Stimulated activated CD4-positive, alpha-beta T cell treated with anti-CD3 and anti-CD28 coated beads, Interleukin-12 subunit alpha, Interleukin-12 subunit beta, amount 100 ng/mL, for 24 hours (primary cell): Measurements from ENCODE around the gene DCANP1.
"Not testable (repeated sequence)": the region's sequence is repeated elsewhere in the genome, so short reads cannot be mapped to it uniquely, and the experiment has no call there.

ENCODE experiments used
- DNase-seq, 2 experiments: peaks; one replicate each; pipeline ENCODE4 v3.0.0-alpha.2; 2020; ENCODE audit warnings: low read depth in 2 of 2

The DCANP1 gene

GRCh38 chr5:135447298-135447929, at the start of gene DCANP1:
Gene DCANP1, minus strand, starts transcription at chr5:135447348. Its CDS starts 240 bp downstream, at chr5:135447108.
- no peak for DNase-seq

GRCh38 chr5:135495531-135495930, 48.4 kb upstream of the DCANP1 start:
- DNase-seq = not testable (repeated sequence)

GRCh38 chr5:135494196-135494595, 47.0 kb upstream of the DCANP1 start:
- DNase-seq = no peak

GRCh38 chr5:135493406-135494180, 46.4 kb upstream of the DCANP1 start:
- no peak for DNase-seq

- no peak for DNase-seq
These were observed 45.1 kb upstream of the DCANP1 start for GRCh38 chr5:135492319-135492626.

- DNase-seq = no peak
These were observed 44.6 kb upstream of the DCANP1 start for GRCh38 chr5:135491552-135492318.

GRCh38 chr5:135491038-135491551, 43.9 kb upstream of the DCANP1 start:
- DNase-seq = no peak

- no peak for DNase-seq
These were observed 43.3 kb upstream of the DCANP1 start for GRCh38 chr5:135490245-135491037.

GRCh38 chr5:135489466-135490244, 42.5 kb upstream of the DCANP1 start:
- no peak for DNase-seq

GRCh38 chr5:135488727-135489465, 41.7 kb upstream of the DCANP1 start:
- no peak for DNase-seq

- no peak for DNase-seq
These were observed 40.8 kb upstream of the DCANP1 start for GRCh38 chr5:135487839-135488514.

GRCh38 chr5:135487037-135487395, 39.9 kb upstream of the DCANP1 start:
- no peak for DNase-seq

GRCh38 chr5:135486131-135487036, 39.2 kb upstream of the DCANP1 start:
- DNase-seq = no peak

GRCh38 chr5:135484674-135485086, 37.5 kb upstream of the DCANP1 start:
- DNase-seq = no peak

GRCh38 chr5:135483254-135483653, 36.1 kb upstream of the DCANP1 start:
- no peak for DNase-seq

- DNase-seq = no peak
These were observed 35.3 kb upstream of the DCANP1 start for GRCh38 chr5:135482381-135482933.

GRCh38 chr5:135481909-135482311, 34.8 kb upstream of the DCANP1 start:
- no peak for DNase-seq

- DNase-seq = no peak
These were observed 34.2 kb upstream of the DCANP1 start for GRCh38 chr5:135481387-135481786.
